ENCODE data around the gene PDPK1. TPM values are rescaled to one million over a fixed set of nuclear protein-coding genes. Genes with fewer than 3 reads are reported as not detected.
A peak's percentile ranks its signal among the peaks of the same experiment; 100 is the strongest.

Gene PDPK1
- total RNA-seq, 1 donor: 37.1 TPM

DNA sequence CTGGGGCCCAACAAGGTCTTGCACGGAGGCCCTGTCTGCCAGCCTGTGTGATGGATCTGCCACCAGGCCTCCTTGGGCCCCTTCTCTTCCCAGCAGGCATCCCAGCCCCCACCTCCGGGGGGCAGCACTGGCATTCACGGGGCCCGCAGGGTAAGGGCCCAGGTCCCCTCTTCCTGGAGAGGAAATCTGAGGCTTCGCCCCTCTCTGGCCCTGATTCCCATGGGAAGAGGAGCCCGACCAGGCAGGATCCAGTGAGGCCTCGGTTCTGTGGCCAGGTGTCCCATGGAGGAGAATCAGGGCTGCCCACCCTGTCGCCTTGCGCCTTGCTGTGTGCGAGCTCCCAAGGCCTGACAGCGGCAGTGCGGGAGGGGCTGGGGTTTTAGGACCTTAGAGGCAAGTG, 48.4 kb downstream of the PDPK1 start:
- no peak for DNase-seq (ENCODE audit: low read depth)
- TF ChIP-seq, protein P1, sequence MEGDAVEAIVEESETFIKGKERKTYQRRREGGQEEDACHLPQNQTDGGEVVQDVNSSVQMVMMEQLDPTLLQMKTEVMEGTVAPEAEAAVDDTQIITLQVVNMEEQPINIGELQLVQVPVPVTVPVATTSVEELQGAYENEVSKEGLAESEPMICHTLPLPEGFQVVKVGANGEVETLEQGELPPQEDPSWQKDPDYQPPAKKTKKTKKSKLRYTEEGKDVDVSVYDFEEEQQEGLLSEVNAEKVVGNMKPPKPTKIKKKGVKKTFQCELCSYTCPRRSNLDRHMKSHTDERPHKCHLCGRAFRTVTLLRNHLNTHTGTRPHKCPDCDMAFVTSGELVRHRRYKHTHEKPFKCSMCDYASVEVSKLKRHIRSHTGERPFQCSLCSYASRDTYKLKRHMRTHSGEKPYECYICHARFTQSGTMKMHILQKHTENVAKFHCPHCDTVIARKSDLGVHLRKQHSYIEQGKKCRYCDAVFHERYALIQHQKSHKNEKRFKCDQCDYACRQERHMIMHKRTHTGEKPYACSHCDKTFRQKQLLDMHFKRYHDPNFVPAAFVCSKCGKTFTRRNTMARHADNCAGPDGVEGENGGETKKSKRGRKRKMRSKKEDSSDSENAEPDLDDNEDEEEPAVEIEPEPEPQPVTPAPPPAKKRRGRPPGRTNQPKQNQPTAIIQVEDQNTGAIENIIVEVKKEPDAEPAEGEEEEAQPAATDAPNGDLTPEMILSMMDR (IDR thresholded peaks at IDR 0.05; ENCODE audit: insufficient read depth, low read depth, low read length): peak; percentile 27
- H3K4me3 ChIP-seq (ENCODE audit: low read depth, low read length): no peak overlapping the region

DNA sequence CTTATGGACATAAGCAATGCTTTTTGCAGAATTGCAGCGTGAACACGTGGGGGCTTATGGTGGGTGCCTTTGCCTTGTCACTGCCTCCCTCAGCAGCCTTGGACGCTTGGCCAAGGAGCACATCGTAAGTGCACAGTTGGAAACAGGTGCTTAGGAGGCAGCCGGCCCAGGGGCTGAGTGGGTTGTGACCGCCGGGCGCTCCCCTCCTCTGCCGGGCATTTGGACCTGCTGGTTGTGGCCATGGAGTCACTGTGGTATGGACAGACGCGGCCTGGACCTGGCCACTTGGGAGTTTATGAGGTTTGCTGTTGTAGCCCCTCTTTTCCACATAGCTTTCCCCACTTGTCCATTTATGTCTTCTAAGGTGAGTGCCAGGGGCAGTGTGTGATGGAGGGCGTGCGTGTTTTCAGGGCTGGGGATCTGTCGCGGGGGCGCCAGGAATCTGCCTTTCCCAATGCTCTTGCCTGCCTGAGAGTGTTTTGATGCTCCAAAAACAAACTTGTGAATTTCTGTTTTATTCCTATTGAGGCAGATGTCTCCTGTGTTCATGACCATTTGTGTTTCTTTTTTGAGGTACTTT, 49.2 kb downstream of the PDPK1 start:
- DNase-seq (ENCODE audit: low read depth): no peak
- TF ChIP-seq, protein P1 (IDR thresholded peaks at IDR 0.05; ENCODE audit: insufficient read depth, low read depth, low read length): no peak
- H3K4me3 ChIP-seq (ENCODE audit: low read depth, low read length): no peak overlapping the region

DNA sequence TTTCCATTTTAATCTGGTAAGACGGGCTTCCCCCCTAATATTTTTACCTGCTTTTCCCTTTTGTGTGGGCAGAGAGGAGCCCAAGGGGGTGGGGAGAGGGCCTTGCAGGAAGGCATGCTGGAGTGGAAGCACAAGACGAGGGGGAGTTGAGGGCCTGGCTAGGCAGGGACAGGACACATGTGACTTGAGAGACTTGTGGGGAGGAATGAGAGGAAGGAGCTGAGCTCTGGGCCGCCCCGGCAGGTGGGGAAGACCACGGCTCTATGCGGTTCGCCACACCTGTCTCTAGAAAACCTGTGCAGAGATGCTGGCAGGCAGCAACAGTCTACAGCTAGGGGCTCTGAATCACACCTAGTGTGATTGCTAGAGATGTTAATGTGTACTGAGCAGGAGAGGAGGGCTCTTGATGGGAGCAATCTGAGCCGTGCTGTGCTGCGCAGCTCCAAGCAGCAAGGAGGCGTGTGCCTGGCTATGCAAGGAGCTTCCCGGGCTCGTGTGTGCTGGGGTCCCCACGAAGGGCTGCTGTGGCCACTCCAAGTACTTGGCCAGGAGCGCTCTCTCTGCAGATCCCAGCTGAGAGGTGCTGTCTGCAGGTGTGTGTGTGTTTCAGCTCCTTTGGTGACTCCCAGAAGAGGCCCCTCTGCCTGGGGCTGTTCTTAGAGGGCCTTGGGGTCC, 50.2 kb downstream of the PDPK1 start:
- no peak overlapping the region for H3K4me3 ChIP-seq (ENCODE audit: low read depth, low read length)
- no peak for DNase-seq (ENCODE audit: low read depth)
- TF ChIP-seq, protein P1 (IDR thresholded peaks at IDR 0.05; ENCODE audit: insufficient read depth, low read depth, low read length): no peak

DNA sequence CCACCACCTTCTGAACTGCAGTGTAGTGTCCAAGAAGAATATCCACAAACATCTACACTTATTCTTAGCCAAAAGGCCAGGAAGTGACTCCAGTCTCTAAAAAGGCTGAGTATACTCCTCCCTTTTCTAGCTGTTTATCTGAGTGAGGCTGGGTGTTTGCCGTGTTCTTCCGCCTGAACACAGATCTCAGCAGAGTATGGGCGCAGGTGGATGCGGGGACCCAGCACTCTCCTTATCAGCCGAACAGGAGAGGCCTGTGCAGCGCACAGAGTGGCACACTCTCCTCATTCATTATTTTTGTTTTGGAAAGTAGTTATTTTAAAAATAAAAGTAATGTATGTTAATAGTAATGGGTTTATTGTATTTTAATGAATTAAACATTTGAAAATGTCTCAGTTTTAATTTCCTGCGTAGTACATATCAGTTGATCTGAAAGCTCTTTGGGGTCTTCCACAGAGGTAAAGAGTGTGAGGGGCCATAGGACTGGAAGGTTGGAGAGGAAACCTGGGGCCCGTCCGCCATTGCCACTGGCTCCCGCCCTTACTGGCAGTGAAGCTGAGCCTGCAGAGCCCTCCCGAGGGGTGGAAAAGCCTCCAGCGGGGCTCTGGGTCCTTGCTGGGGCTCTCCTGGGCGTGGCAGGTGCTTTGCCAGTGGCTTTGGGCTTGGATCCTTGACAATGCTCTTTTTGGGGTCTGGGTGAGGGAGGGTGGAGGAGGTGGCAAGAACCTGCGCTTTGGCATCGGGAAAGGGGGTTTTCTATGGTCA, 53.8 kb downstream of the PDPK1 start:
- H3K4me3 ChIP-seq (ENCODE audit: low read depth, low read length): no peak overlapping the region
- DNase-seq (ENCODE audit: low read depth): no peak
- TF ChIP-seq, protein P1 (IDR thresholded peaks at IDR 0.05; ENCODE audit: insufficient read depth, low read depth, low read length): no peak

DNA sequence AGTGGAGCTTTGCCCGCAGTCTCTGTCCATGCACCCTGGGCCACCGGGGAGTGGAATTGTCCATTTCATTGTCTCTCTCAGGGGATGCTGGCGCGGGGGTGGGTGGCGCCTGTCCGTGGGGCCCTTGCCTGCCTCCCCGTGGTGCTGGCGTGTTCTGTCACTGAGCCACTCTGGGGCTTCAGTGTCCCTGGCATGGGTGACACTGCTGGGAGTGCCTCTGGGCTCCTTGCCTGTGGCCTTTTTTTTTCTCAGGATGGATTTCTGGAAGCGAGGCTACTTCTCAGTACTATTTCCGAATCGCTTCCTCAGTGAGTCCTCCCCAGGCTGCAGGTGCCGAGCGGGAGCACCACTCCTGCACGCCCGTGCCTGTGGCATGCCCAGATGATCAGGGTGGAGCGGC, 55.0 kb downstream of the PDPK1 start:
- H3K4me3 ChIP-seq (ENCODE audit: low read depth, low read length): no peak overlapping the region
- DNase-seq (ENCODE audit: low read depth): no peak
- TF ChIP-seq, protein P1 (IDR thresholded peaks at IDR 0.05; ENCODE audit: insufficient read depth, low read depth, low read length): no peak

DNA sequence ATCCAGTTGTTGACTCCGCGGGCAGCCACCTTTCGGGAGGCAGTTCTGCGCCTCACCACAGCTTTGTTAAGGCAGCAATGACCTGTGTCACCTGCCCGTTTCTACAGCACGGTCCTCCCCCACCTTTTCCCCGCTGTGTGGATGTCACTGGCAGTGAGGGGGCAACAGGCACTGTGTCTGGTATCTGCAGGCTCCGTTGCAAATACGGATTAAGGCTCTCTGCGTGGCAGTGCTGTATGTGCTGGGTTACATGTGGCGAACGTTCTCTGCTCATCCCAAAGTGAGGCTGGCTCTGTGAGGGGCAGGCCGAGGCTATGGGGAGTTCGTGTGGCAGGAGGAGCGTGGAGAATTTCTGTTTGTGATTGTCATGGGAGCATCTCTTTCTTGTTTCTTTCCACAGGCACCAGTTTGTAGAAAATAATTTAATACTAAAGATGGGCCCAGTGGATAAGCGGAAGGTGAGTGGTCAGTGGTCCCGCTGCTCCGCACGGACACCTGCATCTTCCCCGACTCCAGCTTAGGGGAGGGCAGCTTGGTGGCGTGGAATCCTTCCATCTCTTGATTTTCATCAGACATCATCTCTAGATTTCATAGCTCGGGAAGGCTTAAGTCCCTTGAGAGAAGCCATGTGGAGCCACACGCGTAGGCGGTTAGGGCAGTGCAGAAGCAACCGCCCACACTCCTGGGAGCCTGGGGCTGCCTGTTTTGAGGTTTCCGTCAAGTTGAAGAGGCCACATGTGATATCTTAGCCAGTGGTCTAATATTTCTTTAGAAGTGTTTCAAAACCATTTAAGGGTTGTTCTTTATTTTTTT, 57.8 kb downstream of the PDPK1 start:
- DNase-seq (ENCODE audit: low read depth): no peak
- TF ChIP-seq, protein P1 (IDR thresholded peaks at IDR 0.05; ENCODE audit: insufficient read depth, low read depth, low read length): no peak
- no peak overlapping the region for H3K4me3 ChIP-seq (ENCODE audit: low read depth, low read length)

Measured in fibroblast of villous mesenchyme (primary cell).